Stimulated activated CD4-positive, alpha-beta T cell treated with anti-CD3 and anti-CD28 coated beads, Interleukin-4, amount 100 ng/mL, for 1 hour (primary cell): ENCODE results near the gene ENC1.

Experiments used
- DNase-seq: peaks from one replicate; pipeline ENCODE4 v3.0.0-alpha.2; 2020

The ENC1 gene

GRCh38 chr5:74603376-74603775 is 37.2 kb downstream of the ENC1 start:
- no peak for DNase-seq

DNA sequence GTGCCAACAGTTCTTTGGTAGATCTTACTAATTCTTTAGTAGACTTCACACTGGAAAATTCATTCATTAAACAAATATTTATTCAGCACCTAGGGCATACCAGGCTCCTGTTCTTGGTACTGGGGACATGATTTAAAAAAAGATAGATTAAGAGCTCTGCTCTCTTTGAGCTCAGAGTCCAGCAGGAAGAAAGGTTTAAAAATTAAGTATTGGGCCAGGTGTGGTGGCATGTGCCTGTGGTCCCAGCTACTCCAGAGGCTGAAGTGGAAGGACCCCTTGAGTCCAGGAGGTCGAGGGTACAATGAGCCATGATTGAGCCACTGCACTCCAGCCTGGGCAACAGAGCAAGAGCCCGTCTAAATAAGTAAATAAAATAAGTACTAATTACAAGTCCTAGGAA is 41.4 kb downstream of the ENC1 start:
- no peak for DNase-seq

- no peak for DNase-seq
Measured at GRCh38 chr5:74598731-74599130, 41.8 kb downstream of the ENC1 start.

- no peak for DNase-seq
Measured at GRCh38 chr5:74596927-74597326, 43.6 kb downstream of the ENC1 start.

- no peak for DNase-seq
Measured at GRCh38 chr5:74595143-74595925, 45.2 kb downstream of the ENC1 start.

DNA sequence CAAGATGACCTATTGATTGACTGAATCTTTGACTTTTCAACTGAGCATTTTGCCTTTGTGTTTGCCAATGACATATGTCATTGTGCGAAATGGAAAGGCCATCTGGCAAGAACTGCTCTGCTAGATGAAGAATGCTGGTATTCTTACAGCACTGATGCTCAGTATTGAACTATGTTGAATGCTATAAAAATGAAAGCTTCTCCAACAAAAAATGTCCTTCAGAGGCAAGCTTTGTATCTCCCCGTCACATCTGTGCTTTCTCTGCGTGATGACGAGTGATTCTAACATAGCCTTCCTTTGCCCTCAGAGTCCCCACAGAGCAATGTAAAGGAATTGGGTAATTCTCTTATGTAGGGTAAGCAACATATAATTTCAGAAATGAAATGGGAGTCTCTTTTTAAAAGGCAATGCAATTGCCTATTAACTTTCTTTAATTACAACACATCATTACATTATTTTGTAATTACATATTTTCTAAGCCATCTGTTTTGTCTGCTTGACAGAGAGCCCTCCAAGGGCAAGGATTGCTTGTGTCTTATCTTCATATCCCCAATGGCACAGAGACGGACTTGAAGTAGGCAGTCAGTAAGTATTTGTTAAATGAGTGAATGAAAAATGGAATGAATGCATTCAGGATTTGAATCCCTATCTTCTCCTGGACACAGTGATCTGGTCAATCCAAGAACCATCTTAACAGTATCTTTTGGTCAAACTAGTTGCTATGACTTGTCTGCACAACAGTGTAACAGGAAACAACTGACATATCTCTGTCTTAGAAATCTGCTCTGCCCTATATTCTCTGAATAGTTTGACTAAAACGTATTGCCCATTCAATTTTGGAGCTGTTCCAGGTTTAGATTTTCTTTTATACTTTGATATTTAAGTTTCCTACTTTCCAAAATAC is 46.1 kb downstream of the ENC1 start:
- DNase-seq: no peak

- DNase-seq: no peak
Measured at GRCh38 chr5:74589204-74590056, 51.1 kb downstream of the ENC1 start.

DNA sequence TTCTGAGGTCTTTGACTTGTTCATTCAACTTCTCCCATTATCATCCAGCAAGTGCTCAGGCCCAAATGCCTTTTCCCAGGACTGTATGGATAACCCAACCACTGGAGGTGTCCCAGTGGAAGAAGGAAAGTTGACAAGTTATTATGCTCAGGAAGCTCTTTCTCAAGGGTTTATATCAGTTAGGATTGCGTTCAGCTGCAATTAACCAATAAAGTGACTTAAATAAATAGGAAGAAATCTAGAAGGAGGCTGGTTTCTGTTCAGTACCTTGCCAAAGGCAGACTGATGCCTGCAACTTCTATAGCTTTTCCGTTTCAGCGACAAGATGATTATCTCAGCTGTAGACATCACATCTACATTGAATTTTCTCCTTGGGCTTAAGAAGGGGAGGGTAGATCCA is 52.1 kb downstream of the ENC1 start:
- DNase-seq: no peak

DNA sequence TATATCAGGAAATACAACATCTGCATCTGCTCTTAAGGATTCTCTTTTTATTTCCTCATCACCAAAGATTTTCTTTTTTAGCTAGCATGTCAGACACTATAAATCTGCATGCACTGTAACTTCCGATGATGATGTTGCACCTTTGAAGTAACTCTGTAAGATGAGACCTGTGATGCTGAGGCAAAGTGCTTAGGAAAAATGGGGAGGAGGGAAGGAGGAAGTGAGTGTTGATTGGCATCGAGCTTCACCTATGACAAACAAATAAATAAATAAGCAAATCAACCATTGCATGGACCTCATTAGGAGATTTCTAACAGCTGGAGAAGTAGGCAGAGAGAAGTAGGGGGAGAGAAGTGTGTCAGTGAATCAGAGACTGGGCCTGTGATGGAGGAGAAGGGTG is 52.6 kb downstream of the ENC1 start:
- DNase-seq: no peak

- DNase-seq: no peak
Measured at GRCh38 chr5:74587300-74587699, 53.2 kb downstream of the ENC1 start.

DNA sequence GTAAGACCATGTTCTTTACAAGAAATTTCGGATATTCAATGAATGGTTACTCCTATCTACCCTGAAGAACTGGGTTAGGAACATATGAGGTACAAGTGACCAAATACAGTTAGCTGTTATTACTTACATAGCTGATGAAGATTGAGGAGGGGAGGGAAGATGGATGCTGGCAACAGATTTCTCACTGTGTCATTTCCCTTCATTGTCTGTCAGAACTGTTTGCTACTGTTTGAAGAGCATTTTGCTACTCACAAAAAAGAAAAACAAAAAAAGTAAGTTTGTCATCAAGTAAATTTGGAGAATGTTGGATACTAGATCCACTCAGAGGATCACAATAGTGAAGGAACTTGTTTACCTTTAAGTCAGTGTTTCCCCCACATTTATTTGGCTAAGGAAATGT is 53.7 kb downstream of the ENC1 start:
- no peak for DNase-seq

GRCh38 chr5:74582853-74583252 is 57.7 kb downstream of the ENC1 start:
- DNase-seq: no peak

- DNase-seq: no peak
Measured at GRCh38 chr5:74581988-74582365, 58.6 kb downstream of the ENC1 start.

DNA sequence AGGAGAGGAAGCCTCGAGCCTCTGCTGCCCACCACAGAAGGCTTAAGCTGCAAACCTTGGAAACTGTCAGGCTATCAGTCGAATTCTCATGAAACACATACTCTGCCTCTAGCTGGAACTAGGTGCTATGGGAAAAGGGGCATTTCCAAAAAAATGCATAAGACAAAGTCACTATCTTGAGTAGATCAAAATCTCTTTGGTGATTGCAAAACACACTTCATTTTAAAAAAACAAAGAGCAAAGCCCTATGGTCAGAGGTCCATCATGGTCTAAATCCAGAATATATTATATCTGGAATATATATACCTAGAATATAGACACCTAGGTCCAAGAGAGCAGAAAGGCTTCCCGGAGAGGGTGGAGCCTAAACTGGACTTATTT is 59.8 kb downstream of the ENC1 start:
- no peak for DNase-seq

GRCh38 chr5:74579215-74579614 is 61.3 kb downstream of the ENC1 start:
- peak; percentile 39 for DNase-seq

DNA sequence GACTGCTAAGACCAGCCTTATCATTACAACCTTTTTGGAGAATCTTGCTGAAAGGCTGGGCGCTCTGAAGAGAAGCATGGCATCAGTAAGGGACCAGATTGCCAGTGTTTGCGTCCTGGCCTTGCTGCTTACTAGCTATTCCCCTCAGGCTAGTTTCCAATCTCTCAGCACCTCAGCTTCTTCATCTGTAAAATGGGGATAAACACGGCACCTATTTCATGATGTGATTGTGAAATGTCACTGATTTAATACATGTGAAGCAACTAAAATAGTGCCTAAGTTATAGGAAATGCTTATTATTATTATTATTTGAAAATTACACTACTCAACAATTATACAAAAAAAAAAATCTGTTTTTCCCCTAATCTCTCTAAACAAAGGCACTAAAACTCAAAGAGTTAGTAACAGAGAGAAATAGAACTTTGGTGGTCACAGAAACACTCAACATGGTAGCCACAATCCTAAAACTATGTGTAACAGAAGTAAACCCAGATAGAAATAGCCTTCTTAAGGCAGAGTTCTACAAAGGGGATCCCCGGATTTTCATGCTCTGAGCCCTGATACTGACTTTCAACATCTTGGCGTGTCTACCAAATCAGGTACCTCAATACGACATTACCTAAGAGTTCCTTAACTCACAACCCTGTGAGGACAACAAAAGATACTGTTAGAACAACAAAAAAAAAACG is 62.0 kb downstream of the ENC1 start:
- no peak for DNase-seq
